Measurements from ENCODE around the gene COL27A1. TPM values are rescaled to one million over a fixed set of nuclear protein-coding genes. Genes with fewer than 3 reads are reported as not detected.

The COL27A1 gene
- total RNA-seq, 2 experiments from 2014 or later, result 1.7 to 1.9 TPM

DNA sequence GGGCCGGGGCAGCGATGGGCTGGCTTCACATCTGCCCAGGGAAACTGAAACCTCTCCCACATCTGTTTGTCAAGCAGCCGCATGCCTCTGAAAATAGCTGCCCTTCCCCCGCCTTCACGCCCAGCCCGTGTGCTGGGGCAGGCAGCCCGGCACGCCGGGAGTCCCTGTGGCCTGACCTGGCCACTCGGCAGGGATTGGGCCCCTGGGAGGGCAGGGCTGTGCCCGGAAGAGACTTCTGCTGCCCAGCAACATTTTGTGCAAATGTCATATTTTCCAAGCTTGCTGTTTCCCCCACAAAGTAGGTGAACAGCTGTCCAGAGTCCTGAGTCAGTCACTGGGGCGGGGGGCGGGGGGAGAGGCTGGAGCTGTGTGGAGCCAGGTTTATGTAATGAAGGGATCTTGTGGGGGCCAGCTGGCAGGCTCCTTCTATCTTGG lies 8.2 kb downstream of the COL27A1 start:
- POLR2A ChIA-PET, result no interaction called here
- Mint-ChIP-seq H3K4me1 (no peaks in the 10 kb centered on the region), H3K36me3 (no peaks in the 10 kb centered on the region), H3K4me3 (no peak overlapping the region), H3K27ac (no peak overlapping the region), H3K27me3 (no peaks in the 10 kb centered on the region), H3K9me3 (no peaks in the 10 kb centered on the region)
- DNase-seq (no peak), ATAC-seq (ENCODE audit: low read depth) (no peak)

DNA sequence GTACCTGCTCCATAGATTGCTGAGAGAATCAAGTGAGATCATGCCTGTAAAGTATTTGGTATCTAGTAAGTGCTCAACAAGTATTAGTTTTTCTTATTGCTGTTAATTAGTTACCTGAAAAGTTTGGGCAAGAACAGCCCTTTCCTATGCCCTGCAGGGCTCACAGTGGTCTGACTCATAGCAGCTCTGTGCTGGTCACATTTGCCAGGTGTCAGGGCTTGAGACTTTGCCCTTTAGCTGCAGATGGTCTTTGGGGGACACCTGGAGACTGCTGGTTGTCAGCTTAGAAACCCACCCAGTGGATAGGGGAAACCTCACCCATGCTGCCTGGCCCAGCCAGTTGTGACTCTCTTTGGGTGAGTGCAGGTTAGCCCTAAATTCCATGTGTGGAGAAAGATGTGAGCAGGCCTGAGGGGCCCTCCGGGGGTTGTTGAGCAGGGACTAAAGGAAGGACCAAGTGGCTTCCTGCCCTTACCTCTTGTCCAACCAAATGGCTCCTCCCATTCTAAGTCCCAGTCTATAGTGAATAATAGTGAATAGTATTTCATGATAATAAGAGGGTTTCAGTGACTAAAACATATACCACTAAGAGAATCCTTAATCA lies 9.0 kb downstream of the COL27A1 start:
- H3K9me3 Mint-ChIP-seq, result no peaks in the 10 kb centered on the region
- H3K4me3 Mint-ChIP-seq, result no peak overlapping the region
- DNase-seq (no peak), ATAC-seq (ENCODE audit: low read depth) (no peak)
- H3K27me3 Mint-ChIP-seq, result no peaks in the 10 kb centered on the region
- no peaks in the 10 kb centered on the region for H3K36me3 Mint-ChIP-seq
- POLR2A ChIA-PET, result no interaction called here
- H3K27ac Mint-ChIP-seq, result no peak overlapping the region
- no peaks in the 10 kb centered on the region for H3K4me1 Mint-ChIP-seq

DNA sequence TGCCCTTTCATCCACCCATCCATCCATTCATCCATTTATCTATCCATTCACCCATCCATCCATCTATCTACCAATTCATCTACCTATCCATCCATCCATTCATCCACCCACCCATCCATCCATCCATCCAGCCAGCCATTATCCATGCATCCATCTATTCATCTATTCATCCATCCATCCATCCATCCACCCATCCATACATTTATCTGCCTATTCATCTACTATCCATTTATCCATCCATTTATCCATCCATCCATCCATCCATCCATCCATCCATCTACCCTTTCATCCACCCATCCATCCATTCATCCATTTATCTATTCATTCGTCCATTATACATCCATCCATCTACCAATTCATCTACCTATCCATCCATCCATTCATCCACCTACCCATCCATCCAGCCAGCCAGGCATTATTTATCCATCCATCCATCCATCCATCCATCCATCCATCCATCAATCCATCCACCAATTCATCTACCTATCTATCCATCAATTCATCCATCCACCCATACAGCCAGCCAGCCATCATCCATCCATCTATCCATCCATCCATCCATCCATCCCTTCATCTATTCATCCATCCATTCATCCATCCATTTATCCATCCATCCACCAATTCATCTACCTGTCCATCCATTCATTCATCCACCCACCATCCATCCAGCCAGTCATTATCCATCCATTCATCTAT lies 10.2 kb downstream of the COL27A1 start:
- Mint-ChIP-seq H3K9me3 (no peaks in the 10 kb centered on the region), H3K4me3 (no peak overlapping the region), H3K27ac (no peak overlapping the region), H3K36me3 (no peaks in the 10 kb centered on the region), H3K4me1 (no peaks in the 10 kb centered on the region), H3K27me3 (no peaks in the 10 kb centered on the region)
- ATAC-seq (ENCODE audit: low read depth), result no peak
- DNase-seq, result no peak
- POLR2A ChIA-PET, result no interaction called here

DNA sequence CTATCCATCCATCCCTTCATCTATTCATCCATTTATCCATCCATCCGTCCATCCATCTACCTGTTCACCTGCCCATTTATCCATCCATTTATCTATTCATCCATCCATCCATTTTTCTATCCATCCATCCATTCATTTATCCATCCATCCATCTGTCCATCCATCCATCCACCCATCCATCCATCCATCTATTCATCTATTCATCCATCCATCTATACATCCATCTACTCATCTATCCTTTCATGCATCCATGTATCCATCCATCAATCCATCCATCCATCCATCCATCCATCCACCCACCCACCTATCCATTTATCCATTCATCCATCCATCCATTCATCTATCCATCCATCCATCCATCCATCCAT lies 10.8 kb downstream of the COL27A1 start:
- no peaks in the 10 kb centered on the region for H3K4me1 Mint-ChIP-seq
- POLR2A ChIA-PET, result no interaction called here
- no peaks in the 10 kb centered on the region for H3K36me3 Mint-ChIP-seq
- H3K9me3 Mint-ChIP-seq, result no peaks in the 10 kb centered on the region
- no peaks in the 10 kb centered on the region for H3K27me3 Mint-ChIP-seq
- H3K4me3 Mint-ChIP-seq, result no peak overlapping the region
- DNase-seq (no peak), ATAC-seq (ENCODE audit: low read depth) (no peak)
- no peak overlapping the region for H3K27ac Mint-ChIP-seq

DNA sequence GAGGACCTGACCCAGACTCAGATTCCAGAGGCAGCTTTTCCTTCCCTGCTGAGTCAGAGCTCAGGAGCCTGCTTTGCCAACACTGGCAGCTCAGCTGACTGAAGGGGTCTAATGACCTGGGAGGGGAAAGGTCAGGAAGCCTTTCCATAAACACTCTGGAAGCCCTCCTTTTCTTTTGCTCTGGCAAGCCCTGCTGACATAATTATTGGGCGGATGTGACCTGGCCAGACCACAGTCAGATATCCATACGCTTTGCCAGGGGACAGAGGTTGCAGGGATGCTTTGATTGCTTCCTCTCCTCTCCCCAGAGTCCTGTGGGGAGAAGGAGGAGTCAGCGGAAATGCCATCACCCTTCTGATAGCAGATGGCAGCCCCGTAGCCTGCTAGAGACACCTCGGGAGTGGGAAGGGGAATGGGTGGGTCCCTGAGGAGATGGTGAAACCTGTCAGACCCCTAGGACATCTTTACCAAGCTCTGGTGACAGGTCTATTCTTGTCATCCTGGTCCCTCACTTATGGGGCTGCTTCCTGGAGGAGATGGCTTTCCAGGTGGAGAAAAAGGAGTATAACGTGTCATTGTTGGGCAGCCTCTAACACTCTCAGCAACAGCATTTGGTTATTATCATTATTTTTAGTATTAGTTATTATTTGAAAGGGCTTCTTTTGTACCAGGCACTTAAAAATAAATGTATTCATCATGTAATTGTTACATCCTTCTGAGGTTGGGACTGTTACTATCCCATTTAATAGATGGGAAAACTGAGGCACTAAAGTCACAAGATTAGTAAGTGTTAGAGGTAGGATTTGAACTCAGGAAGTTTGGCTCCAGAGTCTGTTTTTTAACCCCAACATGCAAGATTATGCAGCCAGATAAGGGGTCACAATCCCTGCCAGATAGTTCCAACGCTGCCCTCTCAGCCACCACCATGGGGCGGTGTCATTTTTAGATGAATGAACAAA lies 11.6 kb downstream of the COL27A1 start:
- ATAC-seq (ENCODE audit: low read depth), result no peak
- no peak overlapping the region for H3K27ac Mint-ChIP-seq
- H3K9me3 Mint-ChIP-seq, result no peaks in the 10 kb centered on the region
- H3K36me3 Mint-ChIP-seq, result no peaks in the 10 kb centered on the region
- no peak overlapping the region for H3K4me3 Mint-ChIP-seq
- DNase-seq, result no peak
- H3K27me3 Mint-ChIP-seq, result no peaks in the 10 kb centered on the region
- POLR2A ChIA-PET, result no interaction called here
- H3K4me1 Mint-ChIP-seq, result no peaks in the 10 kb centered on the region

DNA sequence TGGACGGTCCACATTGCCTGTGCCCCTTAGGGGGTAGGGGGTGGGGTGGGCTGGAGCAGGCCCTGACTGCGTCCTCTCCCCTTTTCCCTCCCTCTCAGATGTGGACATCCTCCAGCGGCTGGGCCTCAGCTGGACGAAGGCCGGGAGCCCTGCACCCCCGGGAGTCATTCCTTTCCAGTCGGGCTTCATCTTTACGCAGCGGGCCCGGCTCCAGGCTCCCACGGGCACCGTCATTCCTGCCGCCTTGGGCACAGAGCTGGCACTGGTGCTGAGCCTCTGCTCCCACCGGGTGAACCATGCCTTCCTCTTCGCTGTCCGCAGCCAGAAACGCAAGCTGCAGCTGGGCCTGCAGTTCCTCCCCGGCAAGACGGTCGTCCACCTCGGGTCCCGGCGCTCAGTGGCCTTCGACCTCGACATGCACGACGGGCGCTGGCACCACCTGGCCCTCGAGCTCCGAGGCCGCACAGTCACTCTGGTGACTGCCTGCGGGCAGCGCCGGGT lies 12.3 kb downstream of the COL27A1 start:
- DNase-seq (no peak), ATAC-seq (ENCODE audit: low read depth) (no peak)
- Mint-ChIP-seq H3K4me3 (no peak overlapping the region), H3K4me1 (no peaks in the 10 kb centered on the region), H3K27me3 (no peaks in the 10 kb centered on the region), H3K9me3 (no peaks in the 10 kb centered on the region), H3K27ac (no peak overlapping the region), H3K36me3 (no peaks in the 10 kb centered on the region)
- POLR2A ChIA-PET, result no interaction called here

DNA sequence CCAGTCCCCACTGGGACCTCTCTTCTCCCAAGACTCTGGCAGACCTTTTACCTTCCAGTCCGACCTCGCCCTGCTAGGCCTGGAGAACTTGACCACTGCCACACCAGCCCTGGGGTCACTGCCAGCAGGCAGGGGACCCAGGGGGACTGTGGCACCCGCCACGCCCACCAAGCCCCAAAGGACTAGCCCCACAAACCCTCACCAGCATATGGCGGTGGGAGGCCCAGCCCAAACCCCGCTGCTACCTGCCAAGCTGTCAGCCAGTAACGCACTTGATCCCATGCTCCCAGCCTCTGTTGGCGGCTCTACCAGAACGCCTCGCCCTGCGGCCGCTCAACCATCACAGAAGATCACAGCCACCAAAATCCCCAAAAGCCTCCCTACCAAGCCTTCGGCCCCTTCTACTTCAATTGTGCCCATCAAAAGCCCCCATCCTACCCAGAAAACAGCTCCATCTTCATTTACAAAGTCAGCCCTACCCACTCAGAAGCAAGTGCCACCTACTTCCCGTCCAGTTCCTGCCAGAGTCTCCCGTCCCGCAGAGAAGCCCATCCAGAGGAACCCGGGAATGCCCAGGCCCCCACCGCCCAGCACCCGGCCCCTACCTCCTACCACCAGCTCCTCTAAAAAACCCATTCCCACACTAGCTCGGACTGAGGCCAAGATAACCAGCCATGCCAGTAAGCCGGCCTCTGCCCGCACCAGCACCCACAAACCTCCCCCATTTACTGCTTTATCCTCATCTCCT lies 13.1 kb downstream of the COL27A1 start:
- no peak for DNase-seq
- Mint-ChIP-seq H3K4me1 (no peaks in the 10 kb centered on the region), H3K4me3 (no peak overlapping the region), H3K27ac (no peak overlapping the region), H3K36me3 (no peaks in the 10 kb centered on the region), H3K9me3 (no peaks in the 10 kb centered on the region), H3K27me3 (no peaks in the 10 kb centered on the region)
- POLR2A ChIA-PET, result no interaction called here
- ATAC-seq (ENCODE audit: low read depth), result no peak

DNA sequence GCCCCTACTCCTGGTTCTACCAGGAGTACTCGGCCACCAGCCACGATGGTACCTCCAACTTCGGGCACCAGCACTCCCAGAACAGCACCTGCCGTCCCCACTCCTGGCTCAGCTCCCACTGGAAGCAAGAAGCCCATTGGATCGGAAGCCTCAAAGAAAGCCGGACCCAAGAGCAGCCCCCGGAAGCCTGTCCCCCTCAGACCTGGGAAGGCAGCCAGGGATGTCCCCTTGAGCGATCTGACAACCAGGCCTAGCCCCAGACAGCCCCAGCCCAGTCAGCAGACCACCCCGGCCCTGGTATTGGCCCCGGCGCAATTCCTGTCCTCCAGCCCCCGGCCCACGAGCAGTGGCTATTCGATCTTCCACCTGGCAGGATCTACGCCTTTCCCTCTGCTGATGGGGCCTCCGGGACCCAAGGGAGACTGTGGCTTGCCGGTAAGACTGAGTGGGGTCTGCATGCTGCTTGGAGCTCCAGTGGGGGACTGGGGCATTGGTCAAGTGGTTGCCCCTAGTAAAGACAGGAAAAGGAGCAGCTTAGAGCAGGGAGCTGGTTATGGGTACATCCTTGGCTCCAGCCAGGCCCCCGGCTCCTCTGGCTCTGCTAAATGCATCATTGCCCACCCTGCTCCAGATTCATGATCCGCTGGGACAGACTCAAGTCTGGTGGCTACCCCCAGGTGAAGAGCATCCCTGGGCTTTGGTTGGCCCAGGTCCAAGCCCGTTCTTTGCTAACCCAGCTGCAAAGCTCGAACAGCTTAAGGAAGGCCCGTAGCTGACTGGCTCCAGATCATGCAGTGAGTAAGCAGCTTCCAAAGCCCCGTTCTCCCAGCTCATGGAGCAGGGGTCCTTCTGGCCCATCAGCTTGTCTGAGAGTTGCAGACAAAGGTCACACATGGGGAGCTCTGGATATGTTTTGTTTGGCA lies 14.0 kb downstream of the COL27A1 start:
- H3K27me3 Mint-ChIP-seq, result no peaks in the 10 kb centered on the region
- POLR2A ChIA-PET, result no interaction called here
- ATAC-seq (ENCODE audit: low read depth), result no peak
- no peaks in the 10 kb centered on the region for H3K9me3 Mint-ChIP-seq
- no peak for DNase-seq
- H3K4me1 Mint-ChIP-seq, result no peaks in the 10 kb centered on the region
- no peak overlapping the region for H3K4me3 Mint-ChIP-seq
- no peak overlapping the region for H3K27ac Mint-ChIP-seq
- no peaks in the 10 kb centered on the region for H3K36me3 Mint-ChIP-seq

DNA sequence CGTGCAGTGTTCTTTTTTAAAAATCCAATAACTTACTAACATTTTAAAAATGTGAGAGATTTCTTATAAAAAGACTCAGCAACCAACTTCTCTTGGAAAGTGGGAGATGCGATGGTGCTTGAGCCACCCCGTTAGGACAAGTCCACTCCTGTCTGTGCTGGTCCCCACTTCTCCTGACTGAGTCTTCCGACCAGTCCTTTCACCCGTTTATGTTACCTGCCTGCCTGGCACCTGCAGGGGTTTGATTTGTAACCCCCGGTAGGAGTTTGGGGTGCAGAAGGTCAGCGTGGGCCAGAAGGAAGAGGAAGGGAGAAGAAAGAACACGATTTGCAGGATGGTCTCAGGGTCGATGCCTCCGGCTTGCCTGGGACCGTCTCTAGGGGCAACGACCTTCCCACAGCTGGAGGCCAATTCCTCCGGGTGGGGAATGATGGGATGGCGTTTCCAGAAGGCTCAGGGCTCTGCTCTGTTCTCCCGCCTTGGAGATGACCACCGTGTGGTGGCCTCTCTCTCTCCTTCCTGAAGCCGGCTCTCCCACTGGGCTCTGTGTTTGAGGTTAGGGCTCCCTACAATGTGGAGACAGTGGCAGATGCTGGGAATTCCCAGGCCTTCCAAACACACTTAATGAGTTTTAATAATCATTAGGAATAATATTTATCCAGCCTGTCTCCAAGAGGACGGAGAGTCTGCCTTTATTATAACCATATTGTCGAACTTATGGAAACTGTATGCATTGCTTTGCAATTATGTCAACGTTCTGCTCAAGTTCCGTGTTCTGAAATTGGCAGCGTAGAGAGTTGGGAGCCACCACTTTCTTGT lies 14.8 kb downstream of the COL27A1 start:
- H3K27ac Mint-ChIP-seq, result no peak overlapping the region
- no peak for DNase-seq
- no peak overlapping the region for H3K4me3 Mint-ChIP-seq
- H3K4me1 Mint-ChIP-seq, result no peaks in the 10 kb centered on the region
- H3K27me3 Mint-ChIP-seq, result no peaks in the 10 kb centered on the region
- ATAC-seq (ENCODE audit: low read depth), result no peak
- no peaks in the 10 kb centered on the region for H3K36me3 Mint-ChIP-seq
- H3K9me3 Mint-ChIP-seq, result no peaks in the 10 kb centered on the region
- POLR2A ChIA-PET, result no interaction called here

DNA sequence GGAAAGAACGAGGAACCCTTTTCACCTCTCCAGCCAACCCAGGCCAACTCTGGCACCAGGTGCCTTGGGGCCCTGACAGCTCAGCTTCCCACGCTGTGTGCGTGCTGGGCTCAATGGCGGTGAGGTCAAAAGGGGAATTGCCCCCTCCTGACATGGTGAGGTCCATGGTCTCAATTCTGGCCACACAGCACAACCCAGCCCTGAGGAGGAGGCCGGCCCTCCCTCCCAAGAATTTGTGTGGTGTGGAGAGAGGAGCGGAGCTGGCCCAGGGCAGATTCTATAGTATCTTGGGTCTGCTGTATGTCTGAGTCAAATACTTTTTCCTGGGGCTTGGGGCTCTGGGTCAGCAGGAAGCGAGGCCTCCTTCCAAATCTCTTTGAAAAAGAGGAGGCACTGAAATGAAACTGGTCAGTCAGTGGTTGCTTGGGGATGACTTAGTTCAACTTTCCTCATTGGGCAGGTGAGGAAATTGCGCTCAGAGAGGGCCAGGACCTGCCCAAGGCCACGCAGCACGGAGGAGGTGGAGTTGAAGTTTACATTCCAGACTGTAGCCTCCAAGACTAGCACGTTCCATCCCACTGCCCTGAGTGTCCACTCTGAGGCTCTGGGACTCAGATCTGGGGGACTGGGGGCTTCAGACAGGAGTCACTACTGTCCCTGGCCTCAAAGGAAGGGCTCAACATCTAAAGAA lies 15.6 kb downstream of the COL27A1 start:
- DNase-seq, result no peak
- Mint-ChIP-seq H3K9me3 (no peaks in the 10 kb centered on the region), H3K27me3 (no peaks in the 10 kb centered on the region), H3K4me1 (no peaks in the 10 kb centered on the region), H3K36me3 (no peaks in the 10 kb centered on the region), H3K4me3 (no peak overlapping the region), H3K27ac (no peak overlapping the region)
- ATAC-seq (ENCODE audit: low read depth), result no peak
- POLR2A ChIA-PET, result no interaction called here

DNA sequence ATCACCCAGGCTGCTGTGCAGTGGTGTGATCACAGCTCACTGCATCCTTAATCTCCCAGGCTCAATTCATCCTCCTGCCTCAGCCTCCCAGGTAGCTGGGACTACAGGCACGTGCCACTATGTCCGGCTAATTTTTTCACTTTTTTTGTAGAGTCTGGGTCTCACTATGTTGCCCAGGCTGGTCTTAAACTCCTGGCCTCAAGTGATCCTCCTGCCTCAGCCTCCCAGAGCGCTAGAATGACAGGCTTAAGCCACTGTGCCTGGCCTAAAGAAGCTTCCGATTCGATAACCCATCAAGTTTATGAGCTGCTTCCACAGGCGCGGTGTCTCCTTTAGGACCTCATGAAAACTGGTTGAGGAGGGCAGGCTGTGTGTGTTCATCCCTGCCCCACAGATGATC lies 16.2 kb downstream of the COL27A1 start:
- Mint-ChIP-seq H3K27ac (no peak overlapping the region), H3K4me1 (no peaks in the 10 kb centered on the region), H3K4me3 (no peak overlapping the region), H3K9me3 (no peaks in the 10 kb centered on the region), H3K27me3 (no peaks in the 10 kb centered on the region), H3K36me3 (no peaks in the 10 kb centered on the region)
- POLR2A ChIA-PET, result no interaction called here
- ATAC-seq (ENCODE audit: low read depth) (no peak), DNase-seq (no peak)
